ENCODE results near the gene PCF11. TPM values are rescaled to one million over a fixed set of nuclear protein-coding genes. Genes with fewer than 3 reads are reported as not detected.
"Not testable (repeated sequence)": the region's sequence is repeated elsewhere in the genome, so short reads cannot be mapped to it uniquely, and the experiment has no call there.

PCF11 gene
- polyA plus RNA-seq, 1 donor from 2014 or later: 82.4 TPM

DNA sequence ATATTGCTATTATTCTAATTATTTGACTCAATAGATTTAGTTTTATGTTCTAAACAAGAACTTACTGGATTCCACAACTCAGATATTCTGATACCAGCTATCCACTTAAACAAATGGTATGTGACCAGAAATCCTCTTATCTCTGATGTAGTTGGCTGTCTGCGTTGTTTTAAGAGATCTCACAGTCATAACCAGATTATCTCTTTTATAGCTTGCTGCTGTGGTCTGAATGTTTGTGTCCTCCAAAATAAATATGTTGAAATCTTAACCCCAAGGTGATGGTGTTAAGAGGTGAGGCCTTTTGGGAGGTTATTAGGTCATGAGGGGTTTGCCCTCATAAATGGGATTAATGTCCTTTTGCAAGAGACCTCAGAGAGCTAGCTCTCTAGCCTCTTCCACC is 49.3 kb downstream of the PCF11 start:
- Histone ChIP-seq H4K20me1 (ENCODE audit: insufficient read depth) (no peaks in the 10 kb centered on the region), H3K4me2 (ENCODE audit: low read length) (no peak overlapping the region), H3K79me2 (replicated peaks; ENCODE audit: insufficient read depth, low read length) (no peaks in the 10 kb centered on the region), H2AFZ (ENCODE audit: low read depth, low read length) (no peak overlapping the region), H3K9me2 (ENCODE audit: insufficient read depth, low read length) (no peaks in the 10 kb centered on the region), H3K36me3 (ENCODE audit: insufficient read depth, low read length) (no peaks in the 10 kb centered on the region), H3F3A (ENCODE audit: insufficient read depth, low read length, poor library complexity, severe bottlenecking) (no peaks in the 10 kb centered on the region), H3K27me3 (ENCODE audit: insufficient read depth, low read depth, low read length) (no peaks in the 10 kb centered on the region), H3K4me3 (ENCODE audit: low read length) (no peak overlapping the region), H3K9ac (ENCODE audit: low read length) (no peak overlapping the region), H3K9me3 (ENCODE audit: low read length) (no peaks in the 10 kb centered on the region), H3K27ac (ENCODE audit: low read length) (no peak overlapping the region)
- TF ChIP-seq EP300 (conservative IDR thresholded peaks at IDR 0.05; ENCODE audit: poor library complexity, severe bottlenecking) (no peak), POLR2AphosphoS5 (IDR thresholded peaks at IDR 0.05) (no peak), EZH2 (IDR thresholded peaks at IDR 0.05; ENCODE audit: borderline replicate concordance, insufficient read depth, low read length, poor library complexity, severe bottlenecking) (no peak), TAF1 (IDR thresholded peaks at IDR 0.05; ENCODE audit: low read depth) (no peak), RAD21 (conservative IDR thresholded peaks at IDR 0.05) (no peak)
- TF ChIP-seq, protein P1, sequence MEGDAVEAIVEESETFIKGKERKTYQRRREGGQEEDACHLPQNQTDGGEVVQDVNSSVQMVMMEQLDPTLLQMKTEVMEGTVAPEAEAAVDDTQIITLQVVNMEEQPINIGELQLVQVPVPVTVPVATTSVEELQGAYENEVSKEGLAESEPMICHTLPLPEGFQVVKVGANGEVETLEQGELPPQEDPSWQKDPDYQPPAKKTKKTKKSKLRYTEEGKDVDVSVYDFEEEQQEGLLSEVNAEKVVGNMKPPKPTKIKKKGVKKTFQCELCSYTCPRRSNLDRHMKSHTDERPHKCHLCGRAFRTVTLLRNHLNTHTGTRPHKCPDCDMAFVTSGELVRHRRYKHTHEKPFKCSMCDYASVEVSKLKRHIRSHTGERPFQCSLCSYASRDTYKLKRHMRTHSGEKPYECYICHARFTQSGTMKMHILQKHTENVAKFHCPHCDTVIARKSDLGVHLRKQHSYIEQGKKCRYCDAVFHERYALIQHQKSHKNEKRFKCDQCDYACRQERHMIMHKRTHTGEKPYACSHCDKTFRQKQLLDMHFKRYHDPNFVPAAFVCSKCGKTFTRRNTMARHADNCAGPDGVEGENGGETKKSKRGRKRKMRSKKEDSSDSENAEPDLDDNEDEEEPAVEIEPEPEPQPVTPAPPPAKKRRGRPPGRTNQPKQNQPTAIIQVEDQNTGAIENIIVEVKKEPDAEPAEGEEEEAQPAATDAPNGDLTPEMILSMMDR (IDR thresholded peaks at IDR 0.05; ENCODE audit: poor library complexity, severe bottlenecking): no peak
- TF ChIP-seq, protein P2, sequence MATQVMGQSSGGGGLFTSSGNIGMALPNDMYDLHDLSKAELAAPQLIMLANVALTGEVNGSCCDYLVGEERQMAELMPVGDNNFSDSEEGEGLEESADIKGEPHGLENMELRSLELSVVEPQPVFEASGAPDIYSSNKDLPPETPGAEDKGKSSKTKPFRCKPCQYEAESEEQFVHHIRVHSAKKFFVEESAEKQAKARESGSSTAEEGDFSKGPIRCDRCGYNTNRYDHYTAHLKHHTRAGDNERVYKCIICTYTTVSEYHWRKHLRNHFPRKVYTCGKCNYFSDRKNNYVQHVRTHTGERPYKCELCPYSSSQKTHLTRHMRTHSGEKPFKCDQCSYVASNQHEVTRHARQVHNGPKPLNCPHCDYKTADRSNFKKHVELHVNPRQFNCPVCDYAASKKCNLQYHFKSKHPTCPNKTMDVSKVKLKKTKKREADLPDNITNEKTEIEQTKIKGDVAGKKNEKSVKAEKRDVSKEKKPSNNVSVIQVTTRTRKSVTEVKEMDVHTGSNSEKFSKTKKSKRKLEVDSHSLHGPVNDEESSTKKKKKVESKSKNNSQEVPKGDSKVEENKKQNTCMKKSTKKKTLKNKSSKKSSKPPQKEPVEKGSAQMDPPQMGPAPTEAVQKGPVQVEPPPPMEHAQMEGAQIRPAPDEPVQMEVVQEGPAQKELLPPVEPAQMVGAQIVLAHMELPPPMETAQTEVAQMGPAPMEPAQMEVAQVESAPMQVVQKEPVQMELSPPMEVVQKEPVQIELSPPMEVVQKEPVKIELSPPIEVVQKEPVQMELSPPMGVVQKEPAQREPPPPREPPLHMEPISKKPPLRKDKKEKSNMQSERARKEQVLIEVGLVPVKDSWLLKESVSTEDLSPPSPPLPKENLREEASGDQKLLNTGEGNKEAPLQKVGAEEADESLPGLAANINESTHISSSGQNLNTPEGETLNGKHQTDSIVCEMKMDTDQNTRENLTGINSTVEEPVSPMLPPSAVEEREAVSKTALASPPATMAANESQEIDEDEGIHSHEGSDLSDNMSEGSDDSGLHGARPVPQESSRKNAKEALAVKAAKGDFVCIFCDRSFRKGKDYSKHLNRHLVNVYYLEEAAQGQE (IDR thresholded peaks at IDR 0.05; ENCODE audit: borderline replicate concordance): no peak

DNA sequence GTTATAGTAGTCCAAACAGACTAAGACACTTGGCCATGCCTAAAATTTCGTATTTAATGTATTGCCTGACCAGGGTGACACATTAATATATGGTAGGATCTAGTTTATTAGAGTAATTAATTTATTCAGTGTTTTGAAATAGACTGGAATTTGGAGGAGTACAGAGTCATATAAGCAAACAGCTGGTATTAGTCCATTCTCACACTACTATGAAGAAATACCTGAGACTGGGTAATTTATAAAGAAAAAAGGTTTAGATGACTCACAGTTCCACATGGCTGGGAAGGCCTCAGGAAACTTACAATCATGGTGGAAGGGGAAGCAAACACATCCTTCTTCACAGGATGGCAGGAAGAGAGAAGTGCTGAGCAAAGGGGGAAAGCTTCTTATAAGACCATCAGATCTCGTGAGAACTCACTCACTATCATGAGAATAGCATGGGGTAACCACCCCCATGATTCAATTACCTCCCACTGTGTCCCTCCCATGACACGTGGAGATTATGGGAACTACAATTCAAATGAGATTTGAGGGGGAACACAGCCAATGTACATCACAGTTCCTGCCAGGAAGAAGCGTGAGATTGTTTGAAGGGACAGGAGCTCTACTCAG is 49.9 kb downstream of the PCF11 start:
- not testable (repeated sequence) for H3K4me2 ChIP-seq (ENCODE audit: low read length); H3K9me3 ChIP-seq (ENCODE audit: low read length); H3K79me2 ChIP-seq (replicated peaks; ENCODE audit: insufficient read depth, low read length); H3K9me2 ChIP-seq (ENCODE audit: insufficient read depth, low read length); H3K27ac ChIP-seq (ENCODE audit: low read length); H4K20me1 ChIP-seq (ENCODE audit: insufficient read depth); H3K9ac ChIP-seq (ENCODE audit: low read length); H3K36me3 ChIP-seq (ENCODE audit: insufficient read depth, low read length); H2AFZ ChIP-seq (ENCODE audit: low read depth, low read length); H3K4me3 ChIP-seq (ENCODE audit: low read length); H3F3A ChIP-seq (ENCODE audit: insufficient read depth, low read length, poor library complexity, severe bottlenecking); H3K27me3 ChIP-seq (ENCODE audit: insufficient read depth, low read depth, low read length)

DNA sequence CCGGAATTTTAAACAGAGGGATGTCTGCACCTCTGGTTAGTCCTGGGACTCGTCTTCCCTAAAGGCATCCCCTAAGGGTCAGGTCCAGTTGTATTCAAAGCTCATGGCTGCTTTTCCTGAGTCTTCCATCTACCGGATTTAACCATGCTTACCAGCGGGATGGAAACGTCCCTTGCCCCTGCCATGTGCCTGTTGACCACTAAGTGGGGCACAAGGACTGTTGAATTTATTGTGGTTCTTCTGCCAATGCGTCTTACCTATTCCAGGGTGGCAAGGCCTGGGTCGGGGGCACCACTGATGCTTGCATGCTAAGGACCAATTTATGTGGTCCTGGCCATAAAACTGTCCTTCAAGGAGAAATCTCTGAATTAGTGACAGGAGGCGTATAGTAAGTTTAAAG is 62.2 kb downstream of the PCF11 start:
- Histone ChIP-seq H3K27ac (ENCODE audit: low read length) (no peak overlapping the region), H3K4me2 (ENCODE audit: low read length) (no peak overlapping the region), H3K9me2 (ENCODE audit: insufficient read depth, low read length) (no peaks in the 10 kb centered on the region), H3K9ac (ENCODE audit: low read length) (no peak overlapping the region), H3K9me3 (ENCODE audit: low read length) (no peaks in the 10 kb centered on the region), H3K79me2 (replicated peaks; ENCODE audit: insufficient read depth, low read length) (no peaks in the 10 kb centered on the region), H3K4me3 (ENCODE audit: low read length) (no peak overlapping the region), H3F3A (ENCODE audit: insufficient read depth, low read length, poor library complexity, severe bottlenecking) (no peaks in the 10 kb centered on the region), H3K36me3 (ENCODE audit: insufficient read depth, low read length) (no peaks in the 10 kb centered on the region), H3K27me3 (ENCODE audit: insufficient read depth, low read depth, low read length) (no peaks in the 10 kb centered on the region), H4K20me1 (ENCODE audit: insufficient read depth) (no peaks in the 10 kb centered on the region), H2AFZ (ENCODE audit: low read depth, low read length) (no peak overlapping the region)
- TF ChIP-seq RAD21 (conservative IDR thresholded peaks at IDR 0.05) (peak; percentile 19), TAF1 (IDR thresholded peaks at IDR 0.05; ENCODE audit: low read depth) (no peak), EZH2 (IDR thresholded peaks at IDR 0.05; ENCODE audit: borderline replicate concordance, insufficient read depth, low read length, poor library complexity, severe bottlenecking) (no peak), EP300 (conservative IDR thresholded peaks at IDR 0.05; ENCODE audit: poor library complexity, severe bottlenecking) (no peak), POLR2AphosphoS5 (IDR thresholded peaks at IDR 0.05) (no peak), SMC3 (conservative IDR thresholded peaks at IDR 0.05; ENCODE audit: poor library complexity) (no peak), MXI1 (conservative IDR thresholded peaks at IDR 0.05; ENCODE audit: poor library complexity, severe bottlenecking) (no peak)
- TF ChIP-seq, protein P2 (IDR thresholded peaks at IDR 0.05; ENCODE audit: borderline replicate concordance): no peak
- TF ChIP-seq, protein P1 (IDR thresholded peaks at IDR 0.05; ENCODE audit: poor library complexity, severe bottlenecking): peak; percentile 25
